Heart left ventricle (tissue), 13 donors: ENCODE measurements around the gene CFL1.

Source experiments
- POLR2A ChIP-seq, 2 donors: fragments of 450-650 bp; IDR thresholded peaks; one replicate each; pipeline ENCODE4 v1.6.1; 2017; ENCODE audit warnings: antibody characterized with exemption in 2 of 2, mild to moderate bottlenecking in 2 of 2, moderate library complexity in 2 of 2
- TF ChIP-seq, protein P1 (sequence below), 12 donors: fragments of 200-600 bp; sonication (generic) in 4 of 12; IDR thresholded peaks; one replicate each; pipeline versions ENCODE4 v1.5.0 to v1.8.0; 2018 to 2022; ENCODE audit warnings: antibody characterized with exemption in 12 of 12, mild to moderate bottlenecking in 5 of 12
- donor health status: ischemic (EF 13 %, LVEDD 7.1; RV severe dilation, severe dysfunction).
- donor health status: DM: no; HTN: yes; CAD: no.
- donor health status: DM: no; HTN: no; CAD: no.
- donor health status: ischemic (EF 25% LVEDD 6.9; RV normal size, moderate dysfunction).
- donor health status: ischemic (EF 25% LVEDD 5.7; RV mildly dilated, moderate dysfunction).
- donor health status: ischemic (EF 35%, LVEDD 5.7; RV mildly dilated, moderate dysfunction).
- donor health status: nonischemic (EF 11% LVEDD 7.7; RV severe dilation, severe dysfunction).
- donor health status: DM: yes; HTN: yes; CAD: no.
- donor health status: PGD.
- donor health status: ischemic (EF 29% LVEDD 5.4; RV normal size, mild dysfunction).
- donor health status: nonischemic (EF 23%, LVEDD 6.1; RV moderate dilation, normal function).

DNA sequence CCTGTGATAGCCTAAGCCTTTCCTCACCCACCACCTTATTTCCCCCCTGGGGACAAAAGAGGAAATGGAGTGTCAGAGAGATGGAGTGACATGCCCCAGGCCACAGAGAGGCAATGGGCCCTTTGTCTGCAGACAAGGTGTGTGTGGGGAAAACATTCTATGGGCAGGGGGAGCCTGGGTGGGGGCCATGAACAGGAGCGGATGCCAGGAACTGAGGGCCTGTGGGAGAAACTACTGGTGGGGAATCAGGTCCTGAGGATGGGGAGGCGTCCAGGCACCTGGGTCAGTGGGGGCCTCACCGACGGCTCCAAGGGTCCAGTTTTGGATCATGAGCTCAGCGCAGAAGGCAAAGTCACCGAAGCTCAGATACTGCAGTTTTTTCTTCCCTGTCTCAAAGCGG, 27.3 kb upstream of the CFL1 start:
- TF ChIP-seq, protein P1, sequence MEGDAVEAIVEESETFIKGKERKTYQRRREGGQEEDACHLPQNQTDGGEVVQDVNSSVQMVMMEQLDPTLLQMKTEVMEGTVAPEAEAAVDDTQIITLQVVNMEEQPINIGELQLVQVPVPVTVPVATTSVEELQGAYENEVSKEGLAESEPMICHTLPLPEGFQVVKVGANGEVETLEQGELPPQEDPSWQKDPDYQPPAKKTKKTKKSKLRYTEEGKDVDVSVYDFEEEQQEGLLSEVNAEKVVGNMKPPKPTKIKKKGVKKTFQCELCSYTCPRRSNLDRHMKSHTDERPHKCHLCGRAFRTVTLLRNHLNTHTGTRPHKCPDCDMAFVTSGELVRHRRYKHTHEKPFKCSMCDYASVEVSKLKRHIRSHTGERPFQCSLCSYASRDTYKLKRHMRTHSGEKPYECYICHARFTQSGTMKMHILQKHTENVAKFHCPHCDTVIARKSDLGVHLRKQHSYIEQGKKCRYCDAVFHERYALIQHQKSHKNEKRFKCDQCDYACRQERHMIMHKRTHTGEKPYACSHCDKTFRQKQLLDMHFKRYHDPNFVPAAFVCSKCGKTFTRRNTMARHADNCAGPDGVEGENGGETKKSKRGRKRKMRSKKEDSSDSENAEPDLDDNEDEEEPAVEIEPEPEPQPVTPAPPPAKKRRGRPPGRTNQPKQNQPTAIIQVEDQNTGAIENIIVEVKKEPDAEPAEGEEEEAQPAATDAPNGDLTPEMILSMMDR (IDR thresholded peaks at IDR 0.05), result no peak
- no peak for TF ChIP-seq POLR2A (IDR thresholded peaks at IDR 0.05)
